ENCODE results near the gene HOXB5.

The HOXB5 gene

GRCh38 chr17:48603959-48604769 lies 10.6 kb upstream of the HOXB5 start:
- no peak for DNase-seq (ENCODE audit: low read depth in 3 of 3)

DNA sequence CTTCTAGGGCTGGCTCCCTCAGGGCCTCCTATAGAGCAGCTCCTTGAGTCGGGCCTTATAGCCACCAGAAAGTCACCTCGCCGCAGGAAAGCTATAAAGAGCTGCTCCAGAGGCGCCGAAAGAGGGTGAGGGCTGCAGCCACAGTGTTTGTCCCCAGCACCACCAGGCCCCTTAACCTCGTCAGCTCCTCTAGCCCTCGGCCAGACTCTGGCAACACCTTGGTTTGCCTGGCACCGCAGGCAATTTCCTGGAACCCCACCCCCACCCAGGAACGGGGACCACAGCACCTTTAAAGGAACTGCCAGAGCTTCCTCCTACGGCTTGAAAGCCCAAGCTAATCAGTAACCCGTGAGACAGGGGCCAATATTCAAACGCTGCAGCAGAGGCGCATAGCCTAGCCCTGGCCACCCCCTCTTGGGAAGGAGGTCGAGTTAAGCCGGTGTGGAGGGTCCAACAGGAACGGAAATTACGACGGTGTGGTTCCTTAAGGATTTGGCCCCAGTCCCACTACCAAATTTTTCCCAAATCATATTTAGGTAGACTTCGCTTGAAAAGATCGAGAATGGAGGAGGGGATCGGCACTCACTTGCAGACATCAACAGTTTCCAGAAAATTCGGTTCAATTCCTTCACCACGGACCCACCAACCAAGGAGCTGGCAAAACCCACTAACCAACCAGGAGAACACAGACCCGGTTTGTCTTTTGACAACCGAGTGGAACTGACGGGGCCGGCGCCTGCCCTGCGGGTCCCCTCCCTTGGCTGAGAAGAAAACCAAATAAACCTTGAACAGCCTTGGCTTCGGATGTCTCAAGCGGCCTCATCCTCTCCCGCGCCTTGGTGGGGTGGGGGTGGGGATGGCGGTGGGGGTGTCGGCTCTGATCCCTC lies 8.2 kb upstream of the HOXB5 start:
- DNase-seq (ENCODE audit: low read depth in 3 of 3), result no peak

- no peak for DNase-seq (ENCODE audit: low read depth in 3 of 3)
These were observed 7.6 kb upstream of the HOXB5 start for GRCh38 chr17:48601207-48601538.

DNA sequence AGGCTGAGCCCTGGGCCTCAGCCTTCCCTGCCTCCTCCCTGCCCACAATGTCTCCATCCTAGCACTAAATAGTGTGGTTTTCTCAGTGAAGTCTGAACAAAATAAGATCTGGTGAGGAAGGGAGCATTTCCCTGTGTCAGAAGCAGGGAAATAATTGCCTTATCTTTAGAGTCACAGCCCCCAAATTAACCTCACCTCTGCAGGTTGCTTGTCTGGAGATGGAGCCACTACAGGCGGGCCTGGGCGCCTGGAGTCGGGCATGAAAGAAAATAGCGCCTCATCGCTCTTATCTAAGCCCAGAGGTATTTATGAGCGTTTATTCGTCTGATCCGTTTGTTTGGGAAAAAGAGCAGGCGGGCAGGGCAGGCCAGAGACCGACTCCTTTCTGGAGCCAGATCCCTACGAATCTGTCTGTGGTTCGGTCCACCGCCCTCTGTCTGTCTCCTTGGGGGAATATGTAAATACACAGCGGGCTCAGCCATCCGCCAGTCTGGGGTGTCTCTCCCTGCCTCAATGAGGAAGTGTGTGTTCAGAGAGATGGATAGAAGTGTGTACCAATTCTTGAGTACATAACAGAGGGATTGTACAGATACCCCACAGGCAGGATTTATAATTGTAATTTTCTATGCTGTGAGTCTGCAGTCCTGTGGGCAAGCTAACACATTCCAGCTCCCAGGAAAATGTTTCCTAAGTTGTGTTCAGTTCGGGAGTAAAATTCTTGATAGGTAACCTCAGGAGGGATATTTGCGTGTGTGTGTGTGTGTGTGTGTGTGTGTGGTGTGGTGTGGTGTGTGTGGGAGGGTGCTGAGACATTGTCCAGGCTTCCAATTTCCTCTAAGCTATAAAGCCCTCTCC lies 6.9 kb upstream of the HOXB5 start:
- DNase-seq (ENCODE audit: low read depth in 3 of 3), result no peak

- no peak for DNase-seq (ENCODE audit: low read depth in 3 of 3)
These were observed 5.8 kb upstream of the HOXB5 start for GRCh38 chr17:48599354-48599753.

- DNase-seq (ENCODE audit: low read depth in 3 of 3), result no peak
These were observed 5.2 kb upstream of the HOXB5 start for GRCh38 chr17:48598736-48599135.

- no peak for DNase-seq (ENCODE audit: low read depth in 3 of 3)
These were observed 4.4 kb upstream of the HOXB5 start for GRCh38 chr17:48597778-48598631.

GRCh38 chr17:48597528-48597777 lies 3.9 kb upstream of the HOXB5 start:
- no peak for DNase-seq (ENCODE audit: low read depth in 3 of 3)

- DNase-seq (ENCODE audit: low read depth in 3 of 3), result no peak
These were observed 3.4 kb upstream of the HOXB5 start for GRCh38 chr17:48596735-48597527.

GRCh38 chr17:48596000-48596734 lies 2.6 kb upstream of the HOXB5 start:
- DNase-seq (ENCODE audit: low read depth in 3 of 3), result no peak

DNA sequence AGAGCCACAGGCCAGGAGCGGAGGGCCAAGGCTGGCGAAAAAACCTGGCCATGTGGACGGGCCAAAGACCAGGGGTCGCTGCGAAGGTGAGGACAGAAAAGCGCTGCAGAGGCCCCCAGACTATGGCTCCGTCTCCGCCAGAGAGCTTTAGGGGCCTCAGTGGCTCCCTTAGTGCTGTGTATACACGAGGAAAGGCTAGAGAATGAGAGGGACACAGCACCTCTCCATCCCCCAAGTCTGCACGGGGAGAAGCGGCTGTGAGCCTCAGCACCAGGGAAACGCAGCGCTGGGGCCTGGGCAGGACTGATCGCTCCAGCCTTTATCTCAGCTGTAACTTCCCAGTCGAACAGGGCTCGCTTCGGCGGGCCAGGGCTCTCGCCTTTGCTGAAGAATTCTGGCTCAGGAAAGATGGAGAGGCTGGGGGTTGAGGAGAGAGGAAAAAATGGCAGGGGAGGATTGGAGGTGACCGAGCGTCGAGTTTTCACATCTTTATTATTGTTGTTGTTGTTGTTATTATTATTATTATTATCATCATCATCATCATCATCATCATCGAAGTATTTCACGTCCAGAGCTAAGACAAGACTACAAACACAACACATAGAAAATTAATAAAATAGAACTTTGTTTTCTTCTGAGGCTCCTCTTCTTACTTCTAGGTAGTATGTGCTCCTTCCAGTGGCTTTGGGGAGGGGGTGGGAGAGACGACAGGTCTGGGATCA lies 1.9 kb upstream of the HOXB5 start:
- no peak for DNase-seq (ENCODE audit: low read depth in 3 of 3)

GRCh38 chr17:48594538-48595277 lies 1.1 kb upstream of the HOXB5 start:
- DNase-seq (ENCODE audit: low read depth in 3 of 3), result no peak

GRCh38 chr17:48593840-48594537 lies 410 bp upstream of the HOXB5 start:
- DNase-seq (ENCODE audit: low read depth in 3 of 3), result peak; percentile 67 to 73 (median 71)

DNA sequence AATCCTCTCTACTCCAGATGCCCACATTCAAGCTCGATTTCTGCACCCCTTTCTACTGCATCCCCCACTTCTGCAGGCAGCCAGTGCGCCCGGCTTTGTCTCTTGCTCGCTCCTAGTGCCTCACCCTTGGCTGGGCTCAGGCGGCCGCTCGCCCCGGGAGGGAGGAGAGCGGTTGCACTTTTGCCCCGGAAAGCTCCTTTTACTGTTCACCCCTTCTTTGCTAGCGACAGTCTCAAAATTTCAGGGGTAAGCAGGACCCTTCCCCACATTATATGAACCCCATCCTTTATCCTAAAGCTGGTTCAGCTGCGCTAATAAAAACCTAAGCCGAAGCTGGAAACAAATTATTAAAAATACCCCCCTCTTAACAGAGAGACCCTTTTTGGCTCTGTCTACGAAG lies 1.0 kb downstream of the HOXB5 start:
- DNase-seq (ENCODE audit: low read depth in 3 of 3), result no peak

DNA sequence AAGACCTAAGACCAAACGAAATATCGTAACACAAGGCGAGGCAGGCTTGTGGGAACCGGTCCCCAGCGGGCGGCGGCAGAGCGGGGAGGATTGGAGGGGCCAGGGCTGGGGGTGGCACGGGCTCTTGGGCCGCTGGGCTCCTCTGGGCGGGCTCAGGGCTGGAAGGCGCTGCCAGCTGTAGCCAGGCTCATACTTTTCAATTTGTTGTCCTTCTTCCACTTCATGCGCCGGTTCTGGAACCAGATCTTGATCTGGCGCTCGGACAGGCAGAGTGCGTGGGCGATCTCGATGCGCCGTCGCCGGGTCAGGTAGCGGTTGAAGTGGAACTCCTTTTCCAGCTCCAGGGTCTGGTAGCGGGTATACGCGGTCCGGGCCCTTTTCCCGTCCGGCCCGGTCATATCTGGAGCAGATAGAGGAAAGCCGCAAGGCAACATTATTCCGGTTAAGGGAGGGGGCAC lies 1.5 kb downstream of the HOXB5 start:
- no peak for DNase-seq (ENCODE audit: low read depth in 3 of 3)

GRCh38 chr17:48591255-48592056 lies 2.1 kb downstream of the HOXB5 start:
- no peak for DNase-seq (ENCODE audit: low read depth in 3 of 3)

DNA sequence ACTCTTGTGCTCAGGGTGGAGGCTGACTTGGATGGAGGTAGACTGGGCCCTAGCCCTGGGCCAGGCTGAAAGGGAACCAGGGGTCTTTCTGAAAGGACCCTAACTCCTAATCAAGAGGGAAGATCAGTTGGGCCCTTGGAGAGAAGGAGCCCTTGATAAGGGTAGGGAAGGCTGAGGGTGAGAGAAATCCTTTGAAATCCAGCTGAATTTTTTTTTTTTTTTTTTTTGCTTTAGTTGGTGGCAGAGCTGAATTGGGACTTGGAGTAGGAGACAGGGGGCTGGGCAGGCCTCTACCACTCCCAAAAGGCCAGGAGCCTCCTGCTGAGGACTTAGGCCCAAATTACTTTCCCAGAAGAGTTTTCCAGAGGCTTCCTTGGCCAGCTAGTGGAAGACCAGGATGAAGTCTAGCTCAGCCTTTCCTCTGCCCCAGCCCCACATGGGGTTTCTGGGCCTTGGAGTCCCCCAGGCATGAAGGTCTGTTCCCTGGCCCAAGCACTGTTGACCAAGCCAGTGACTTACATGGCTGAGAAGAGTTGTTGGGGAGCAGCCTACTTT lies 2.9 kb downstream of the HOXB5 start:
- DNase-seq (ENCODE audit: low read depth in 3 of 3), result no peak

Data from stimulated activated CD4-positive, alpha-beta T cell treated with anti-CD3 and anti-CD28 coated beads, TNF-alpha, amount 100 ng/mL, for 4 hours (primary cell).